Psoas muscle (tissue), 8 donors: ENCODE data around the gene ITPK1. TPM values are rescaled to one million over a fixed set of nuclear protein-coding genes. Genes with fewer than 3 reads are reported as not detected.

Experiments used
- ATAC-seq, 4 donors: fragments of 200-7000 bp; cut with Tn5 transposase; one replicate each; pipeline ENCODE4 v1.9.1; 2020; ENCODE audit warnings: moderate library complexity in 3 of 4, mild to moderate bottlenecking in 2 of 4
- DNase-seq, 2 donors: peaks; one replicate each; pipeline ENCODE4 v3.0.0-alpha.2; 2020
- H3K27ac ChIP-seq: fragments of 200-600 bp; one replicate; pipeline ENCODE4 v1.8.0; 2022
- H3K27me3 ChIP-seq, 3 donors: fragments of 200-600 bp in 1 of 3; one replicate each; pipeline versions ENCODE4 v1.6.1 to v1.8.0; 2013 to 2022; ENCODE audit warnings: low read length in 2 of 3, mild to moderate bottlenecking in 2 of 3, moderate library complexity in 1 of 3; ENCODE audit not compliant: insufficient read depth in 3 of 3
- H3K36me3 ChIP-seq, 2 donors: fragments of 200-600 bp in 1 of 2; one replicate each; pipeline versions ENCODE4 v1.6.1 to v1.8.0; 2013 to 2022; ENCODE audit warnings: low read depth in 1 of 2, mild to moderate bottlenecking in 1 of 2, moderate library complexity in 1 of 2; ENCODE audit not compliant: insufficient read depth in 1 of 2
- H3K4me1 ChIP-seq: fragments of 200-600 bp; one replicate; pipeline ENCODE4 v1.8.0; 2022
- H3K4me3 ChIP-seq: fragments of 200-600 bp; one replicate; pipeline ENCODE4 v1.8.0; 2022; ENCODE audit warnings: mild to moderate bottlenecking
- H3K9me3 ChIP-seq: fragments of 200-600 bp; one replicate; pipeline ENCODE4 v1.8.0; 2022
- CTCF ChIP-seq: fragments of 200-600 bp; IDR thresholded peaks from one replicate; pipeline ENCODE4 v1.8.0; 2022; ENCODE audit warnings: antibody characterized with exemption
- WGBS, 3 donors: extraction: QIAGEN DNeasy Blood & Tissue Kit; methylation state at CpG; one replicate each; pipeline versions ENCODE4 v1.1.6 to v1.1.7; 2013; 5-methylcytosine and 5-hydroxymethylcytosine counted together
- intact Hi-C, 2 donors: fragments of 100-400 bp; cut with DNase I; formaldehyde crosslinking; loops; one replicate each; pipeline versions ENCODE4 v1.11.0 to v1.14.2; 2022
- polyA plus RNA-seq, 3 donors: library from polyadenylated mRNA; stranded (reverse); fragments of 200-250 nt; gene quantifications; one replicate each; pipeline ENCODE4 v1.2.3, GENCODE V29; 2013
- total RNA-seq, 4 donors: library from RNA; stranded (reverse); fragmentation: NEBNext Ultra II Directional in 2 of 4; extraction: Animal tissue kit (Norgen Biotek cat#: 25700) in 2 of 4; gene quantifications; one replicate each; pipeline versions ENCODE4 v1.2.1 to v1.2.4, GENCODE V29; 2021 to 2023
- donor health status: healthy with polysubstance abuse.
- donor health status: DM: no; HTN: no; CAD: no; lungs with moderate emphysema.
- donor health status: Bipolar disorder and iron deficiency.
- donor health status: healthy.
- donor health status: DM: yes; HTN: yes; CAD: no.
- donor health status: DM: no; HTN: no; CAD: no.
- donor health status: DM: no; HTN: no; CAD: no.
- donor health status: DM: yes; HTN: yes; CAD: no.

Gene ITPK1
- total and polyA plus RNA-seq, 7 donors: 30.0 to 61.1 (median 42.7) TPM

GRCh38 chr14:93033084-93033982, 82.4 kb downstream of the ITPK1 start:
- no peak for TF ChIP-seq CTCF
- intact Hi-C loops: no loop called here
- Histone ChIP-seq H3K27ac (no peak overlapping the region), H3K4me3 (no peak overlapping the region), H3K27me3 (no peaks in the 10 kb centered on the region), H3K9me3 (no peaks in the 10 kb centered on the region), H3K36me3 (no peaks in the 10 kb centered on the region), H3K4me1 (peaks cover 22% of the 10 kb centered on the region)
- ATAC-seq (peak in 1 of 4 donors; percentile 32), DNase-seq (no peak)
- WGBS, 3 donors: 91 to 93% (median 92%) methylated on average over 6 of the region's 6 CpGs

GRCh38 chr14:93032421-93032936, 83.2 kb downstream of the ITPK1 start:
- 17 to 27% (median 25%) methylated on average over 11 of the region's 11 CpGs for WGBS, 3 donors
- no peaks in the 10 kb centered on the region for H3K27me3 ChIP-seq
- H3K9me3 ChIP-seq: no peaks in the 10 kb centered on the region
- no peak overlapping the region for H3K4me3 ChIP-seq
- H3K4me1 ChIP-seq: peaks cover 22% of the 10 kb centered on the region
- DNase-seq (peak; percentile 49 to 72), ATAC-seq (peak; percentile 40 to 70 (median 65))
- no peaks in the 10 kb centered on the region for H3K36me3 ChIP-seq
- TF ChIP-seq CTCF: no peak
- H3K27ac ChIP-seq: no peak overlapping the region
- intact Hi-C loops: no loop called here

- no peak for ATAC-seq
- intact Hi-C loops: no loop called here
- H3K27ac ChIP-seq: no peak overlapping the region
- peaks cover 22% of the 10 kb centered on the region for H3K4me1 ChIP-seq
- no peak overlapping the region for H3K4me3 ChIP-seq
- DNase-seq: no peak
- no peaks in the 10 kb centered on the region for H3K36me3 ChIP-seq
- TF ChIP-seq CTCF: no peak
- H3K9me3 ChIP-seq: no peaks in the 10 kb centered on the region
- no peaks in the 10 kb centered on the region for H3K27me3 ChIP-seq
- 82 to 89% (median 83%) methylated on average over 15 of the region's 15 CpGs for WGBS, 3 donors
Observed at GRCh38 chr14:93031505-93032315, 84.0 kb downstream of the ITPK1 start.

GRCh38 chr14:93030761-93031160, 85.0 kb downstream of the ITPK1 start:
- WGBS, 3 donors: 88 to 94% (median 93%) methylated on average over 10 of the region's 10 CpGs
- no peak for TF ChIP-seq CTCF

More at GRCh38 chr14:93030761-93031160, 85.0 kb downstream of the ITPK1 start:
- intact Hi-C loops: no loop called here
- H3K9me3 ChIP-seq: no peaks in the 10 kb centered on the region
- DNase-seq: no peak
- no peaks in the 10 kb centered on the region for H3K27me3 ChIP-seq
- H3K4me1 ChIP-seq: peaks cover 22% of the 10 kb centered on the region
- no peak for ATAC-seq
- no peak overlapping the region for H3K27ac ChIP-seq
- no peaks in the 10 kb centered on the region for H3K36me3 ChIP-seq
- H3K4me3 ChIP-seq: no peak overlapping the region
